PC-3 (cell line): ENCODE results near the gene TRAF5.
"Not testable (repeated sequence)": the region's sequence is repeated elsewhere in the genome, so short reads cannot be mapped to it uniquely, and the experiment has no call there.

ENCODE experiments used
- EZH2 ChIP-seq: fragments of 300-600 bp; sonication (generic); IDR thresholded peaks from one replicate; pipeline ENCODE4 v1.6.1; 2017; ENCODE audit warnings: antibody characterized with exemption, mild to moderate bottlenecking, low read length; ENCODE audit not compliant: unreplicated experiment
- TF ChIP-seq, protein P1 (sequence below): fragments of 300-600 bp; sonication (generic); conservative IDR thresholded peaks from 2 replicates; pipeline ENCODE4 v1.5.1; 2017; ENCODE audit warnings: antibody characterized with exemption, low read depth, mild to moderate bottlenecking, low read length

GRCh38 chr1:211352055-211352454 lies 25.4 kb downstream of the TRAF5 start:
- TF ChIP-seq, protein P1, sequence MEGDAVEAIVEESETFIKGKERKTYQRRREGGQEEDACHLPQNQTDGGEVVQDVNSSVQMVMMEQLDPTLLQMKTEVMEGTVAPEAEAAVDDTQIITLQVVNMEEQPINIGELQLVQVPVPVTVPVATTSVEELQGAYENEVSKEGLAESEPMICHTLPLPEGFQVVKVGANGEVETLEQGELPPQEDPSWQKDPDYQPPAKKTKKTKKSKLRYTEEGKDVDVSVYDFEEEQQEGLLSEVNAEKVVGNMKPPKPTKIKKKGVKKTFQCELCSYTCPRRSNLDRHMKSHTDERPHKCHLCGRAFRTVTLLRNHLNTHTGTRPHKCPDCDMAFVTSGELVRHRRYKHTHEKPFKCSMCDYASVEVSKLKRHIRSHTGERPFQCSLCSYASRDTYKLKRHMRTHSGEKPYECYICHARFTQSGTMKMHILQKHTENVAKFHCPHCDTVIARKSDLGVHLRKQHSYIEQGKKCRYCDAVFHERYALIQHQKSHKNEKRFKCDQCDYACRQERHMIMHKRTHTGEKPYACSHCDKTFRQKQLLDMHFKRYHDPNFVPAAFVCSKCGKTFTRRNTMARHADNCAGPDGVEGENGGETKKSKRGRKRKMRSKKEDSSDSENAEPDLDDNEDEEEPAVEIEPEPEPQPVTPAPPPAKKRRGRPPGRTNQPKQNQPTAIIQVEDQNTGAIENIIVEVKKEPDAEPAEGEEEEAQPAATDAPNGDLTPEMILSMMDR = not testable (repeated sequence)
- not testable (repeated sequence) for TF ChIP-seq EZH2
